Stomach (tissue), 4 donors: ENCODE data around the gene FSTL3.

Experiments
- POLR2AphosphoS5 ChIP-seq, 3 donors: sonication (generic); formaldehyde crosslinking; IDR thresholded peaks; one replicate each; pipeline ENCODE4 v1.6.1; 2016; ENCODE audit warnings: antibody characterized with exemption in 3 of 3
- TF ChIP-seq, protein P1 (sequence below), 7 experiments: fragments of 450-650 bp in 4 of 7; fragments of 200-600 bp in 3 of 7; sonication (generic) in 3 of 7; IDR thresholded peaks; one replicate each; pipeline ENCODE4 v1.5.1; 2016 to 2019; ENCODE audit warnings: antibody characterized with exemption in 7 of 7, control low read depth in 2 of 7, mild to moderate bottlenecking in 1 of 7

DNA sequence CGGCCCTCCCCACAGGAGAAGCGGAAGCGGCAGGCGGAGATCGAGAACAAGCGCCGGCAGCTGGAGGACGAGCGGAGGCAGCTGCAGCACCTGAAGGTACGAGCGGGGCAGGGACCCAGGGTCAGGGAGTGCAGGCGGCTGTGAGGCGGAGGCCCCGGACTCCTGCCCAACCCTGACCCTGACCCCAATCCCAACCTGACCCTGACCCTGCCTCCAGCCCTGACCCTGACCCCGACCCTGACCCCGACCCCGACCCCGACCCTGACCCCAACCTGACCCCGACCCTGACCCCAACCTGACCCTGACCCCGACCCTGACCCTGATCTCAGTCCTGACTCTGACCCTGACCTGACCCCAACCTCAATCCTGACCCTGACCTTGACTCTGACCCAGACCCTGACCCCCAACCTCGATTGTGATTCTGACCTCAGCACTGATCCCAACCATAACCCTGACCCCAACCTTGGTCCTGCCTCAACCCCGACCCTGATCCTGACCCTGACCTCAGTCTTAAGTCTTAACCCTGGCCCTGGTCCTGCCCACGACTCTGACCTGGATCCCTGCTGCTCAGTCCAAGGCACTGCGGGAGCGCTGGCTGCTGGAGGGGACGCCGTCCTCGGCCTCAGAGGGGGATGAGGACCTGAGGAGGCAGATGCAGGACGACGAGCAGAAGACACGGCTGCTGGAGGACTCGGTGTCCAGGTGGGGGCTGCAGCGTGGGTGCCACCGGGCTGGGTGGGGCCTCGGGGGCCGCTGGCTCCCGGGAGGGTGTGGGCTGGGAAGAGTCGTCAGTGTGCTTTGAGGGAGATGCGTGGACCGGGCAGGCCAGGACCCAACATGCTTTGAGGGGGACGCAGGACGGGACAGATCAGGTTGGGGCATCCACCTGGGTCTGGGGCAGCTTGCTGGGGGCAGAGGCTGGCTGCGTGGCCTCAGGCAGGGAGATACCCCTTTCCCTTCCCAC is 51.1 kb downstream of the FSTL3 start:
- no peak for TF ChIP-seq POLR2AphosphoS5 (IDR thresholded peaks at IDR 0.05)
- TF ChIP-seq, protein P1, sequence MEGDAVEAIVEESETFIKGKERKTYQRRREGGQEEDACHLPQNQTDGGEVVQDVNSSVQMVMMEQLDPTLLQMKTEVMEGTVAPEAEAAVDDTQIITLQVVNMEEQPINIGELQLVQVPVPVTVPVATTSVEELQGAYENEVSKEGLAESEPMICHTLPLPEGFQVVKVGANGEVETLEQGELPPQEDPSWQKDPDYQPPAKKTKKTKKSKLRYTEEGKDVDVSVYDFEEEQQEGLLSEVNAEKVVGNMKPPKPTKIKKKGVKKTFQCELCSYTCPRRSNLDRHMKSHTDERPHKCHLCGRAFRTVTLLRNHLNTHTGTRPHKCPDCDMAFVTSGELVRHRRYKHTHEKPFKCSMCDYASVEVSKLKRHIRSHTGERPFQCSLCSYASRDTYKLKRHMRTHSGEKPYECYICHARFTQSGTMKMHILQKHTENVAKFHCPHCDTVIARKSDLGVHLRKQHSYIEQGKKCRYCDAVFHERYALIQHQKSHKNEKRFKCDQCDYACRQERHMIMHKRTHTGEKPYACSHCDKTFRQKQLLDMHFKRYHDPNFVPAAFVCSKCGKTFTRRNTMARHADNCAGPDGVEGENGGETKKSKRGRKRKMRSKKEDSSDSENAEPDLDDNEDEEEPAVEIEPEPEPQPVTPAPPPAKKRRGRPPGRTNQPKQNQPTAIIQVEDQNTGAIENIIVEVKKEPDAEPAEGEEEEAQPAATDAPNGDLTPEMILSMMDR (IDR thresholded peaks at IDR 0.05), result no peak
